ENCODE results near the gene BICC1. TPM values are rescaled to one million over a fixed set of nuclear protein-coding genes. Genes with fewer than 3 reads are reported as not detected.

The BICC1 gene
- total RNA-seq, 1 donor from 2014 or later, result 41.0 TPM

DNA sequence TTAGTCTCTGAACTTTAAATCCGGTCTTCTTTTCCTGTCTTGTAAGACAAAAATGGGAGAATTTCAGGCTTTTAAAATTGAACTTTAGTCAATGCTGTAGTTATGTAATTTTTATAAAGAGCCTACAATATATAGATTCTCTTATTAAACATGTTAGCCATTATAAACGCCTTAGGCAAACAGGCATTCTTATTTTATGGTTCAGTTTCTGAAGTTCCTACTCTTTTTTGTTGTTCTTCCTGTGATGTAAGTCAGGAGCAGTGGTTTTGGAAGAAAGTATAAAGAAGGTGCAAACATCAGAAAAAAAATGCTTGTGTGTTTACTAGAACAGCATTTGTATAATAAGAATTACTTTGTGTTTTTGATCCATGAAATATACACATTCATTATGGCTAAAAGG, 41.6 kb downstream of the BICC1 start:
- TF ChIP-seq, protein P1, sequence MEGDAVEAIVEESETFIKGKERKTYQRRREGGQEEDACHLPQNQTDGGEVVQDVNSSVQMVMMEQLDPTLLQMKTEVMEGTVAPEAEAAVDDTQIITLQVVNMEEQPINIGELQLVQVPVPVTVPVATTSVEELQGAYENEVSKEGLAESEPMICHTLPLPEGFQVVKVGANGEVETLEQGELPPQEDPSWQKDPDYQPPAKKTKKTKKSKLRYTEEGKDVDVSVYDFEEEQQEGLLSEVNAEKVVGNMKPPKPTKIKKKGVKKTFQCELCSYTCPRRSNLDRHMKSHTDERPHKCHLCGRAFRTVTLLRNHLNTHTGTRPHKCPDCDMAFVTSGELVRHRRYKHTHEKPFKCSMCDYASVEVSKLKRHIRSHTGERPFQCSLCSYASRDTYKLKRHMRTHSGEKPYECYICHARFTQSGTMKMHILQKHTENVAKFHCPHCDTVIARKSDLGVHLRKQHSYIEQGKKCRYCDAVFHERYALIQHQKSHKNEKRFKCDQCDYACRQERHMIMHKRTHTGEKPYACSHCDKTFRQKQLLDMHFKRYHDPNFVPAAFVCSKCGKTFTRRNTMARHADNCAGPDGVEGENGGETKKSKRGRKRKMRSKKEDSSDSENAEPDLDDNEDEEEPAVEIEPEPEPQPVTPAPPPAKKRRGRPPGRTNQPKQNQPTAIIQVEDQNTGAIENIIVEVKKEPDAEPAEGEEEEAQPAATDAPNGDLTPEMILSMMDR (IDR thresholded peaks at IDR 0.05), result no peak
- Mint-ChIP-seq H3K27ac (ENCODE audit: unreplicated experiment) (peak overlapping the region; percentile 51), H3K9me3 (ENCODE audit: unreplicated experiment) (peaks cover 15% of the 10 kb centered on the region), H3K36me3 (ENCODE audit: unreplicated experiment) (peaks cover 10% of the 10 kb centered on the region), H3K4me1 (ENCODE audit: unreplicated experiment) (peaks cover 37% of the 10 kb centered on the region), H3K4me3 (ENCODE audit: unreplicated experiment) (no peak overlapping the region), H3K27me3 (ENCODE audit: unreplicated experiment) (no peaks in the 10 kb centered on the region)
- DNase-seq (ENCODE audit: extremely low spot score, unreplicated experiment), result no peak

GRCh38 chr10:58555170-58555929, 42.7 kb downstream of the BICC1 start:
- Mint-ChIP-seq H3K36me3 (ENCODE audit: unreplicated experiment) (peaks cover 13% of the 10 kb centered on the region), H3K27ac (ENCODE audit: unreplicated experiment) (no peak overlapping the region), H3K9me3 (ENCODE audit: unreplicated experiment) (peaks cover 25% of the 10 kb centered on the region), H3K27me3 (ENCODE audit: unreplicated experiment) (no peaks in the 10 kb centered on the region), H3K4me3 (ENCODE audit: unreplicated experiment) (no peak overlapping the region), H3K4me1 (ENCODE audit: unreplicated experiment) (peaks cover 37% of the 10 kb centered on the region)
- TF ChIP-seq, protein P1 (IDR thresholded peaks at IDR 0.05), result no peak
- DNase-seq (ENCODE audit: extremely low spot score, unreplicated experiment), result no peak

GRCh38 chr10:58555930-58556311, 43.2 kb downstream of the BICC1 start:
- TF ChIP-seq, protein P1 (IDR thresholded peaks at IDR 0.05), result no peak

DNA sequence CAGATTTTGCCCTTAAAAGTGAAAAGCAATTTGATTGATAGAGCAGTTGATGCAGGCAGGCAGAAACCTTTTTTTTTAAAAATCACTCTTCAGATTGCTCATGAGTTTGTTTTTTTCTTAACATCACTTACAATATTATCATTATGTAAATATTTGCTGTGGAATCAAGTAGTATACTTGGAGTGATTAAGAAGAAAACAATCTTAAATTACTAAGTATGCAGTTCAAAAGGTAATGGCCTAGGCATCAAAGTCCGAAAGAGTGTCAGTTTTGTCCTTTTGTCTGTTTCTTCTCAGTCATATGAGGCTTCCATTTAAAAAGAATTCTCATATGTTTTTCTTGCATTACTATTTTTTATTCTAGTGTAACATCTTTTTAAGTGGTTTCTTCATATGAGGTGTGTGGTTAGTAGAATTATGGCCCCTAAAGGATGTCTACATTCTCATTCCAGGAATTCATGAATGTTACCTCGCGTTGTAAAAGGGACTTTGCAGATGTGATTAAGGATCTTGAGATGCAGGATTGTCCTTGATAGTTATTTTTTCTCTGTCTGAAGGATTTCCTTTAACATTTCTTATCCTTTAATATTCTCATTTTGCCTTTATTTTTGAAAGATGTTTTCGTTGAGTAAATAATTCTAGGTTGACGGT, 44.0 kb downstream of the BICC1 start:
- no peak for DNase-seq (ENCODE audit: extremely low spot score, unreplicated experiment)
- TF ChIP-seq, protein P1 (IDR thresholded peaks at IDR 0.05), result no peak
- Mint-ChIP-seq H3K27ac (ENCODE audit: unreplicated experiment) (peak overlapping the region; percentile 34), H3K36me3 (ENCODE audit: unreplicated experiment) (peaks cover 18% of the 10 kb centered on the region), H3K4me1 (ENCODE audit: unreplicated experiment) (peaks cover 35% of the 10 kb centered on the region), H3K27me3 (ENCODE audit: unreplicated experiment) (no peaks in the 10 kb centered on the region), H3K4me3 (ENCODE audit: unreplicated experiment) (no peak overlapping the region), H3K9me3 (ENCODE audit: unreplicated experiment) (peaks cover 31% of the 10 kb centered on the region)

More at GRCh38 chr10:58555930-58556311, 43.2 kb downstream of the BICC1 start:
- DNase-seq (ENCODE audit: extremely low spot score, unreplicated experiment), result no peak
- Mint-ChIP-seq H3K36me3 (ENCODE audit: unreplicated experiment) (peaks cover 16% of the 10 kb centered on the region), H3K27ac (ENCODE audit: unreplicated experiment) (no peak overlapping the region), H3K4me1 (ENCODE audit: unreplicated experiment) (peaks cover 36% of the 10 kb centered on the region), H3K9me3 (ENCODE audit: unreplicated experiment) (peaks cover 27% of the 10 kb centered on the region), H3K27me3 (ENCODE audit: unreplicated experiment) (no peaks in the 10 kb centered on the region), H3K4me3 (ENCODE audit: unreplicated experiment) (no peak overlapping the region)

- no peak for DNase-seq (ENCODE audit: extremely low spot score, unreplicated experiment)
- Mint-ChIP-seq H3K4me3 (ENCODE audit: unreplicated experiment) (no peak overlapping the region), H3K27me3 (ENCODE audit: unreplicated experiment) (no peaks in the 10 kb centered on the region), H3K27ac (ENCODE audit: unreplicated experiment) (no peak overlapping the region), H3K4me1 (ENCODE audit: unreplicated experiment) (peaks cover 39% of the 10 kb centered on the region), H3K36me3 (ENCODE audit: unreplicated experiment) (peaks cover 28% of the 10 kb centered on the region), H3K9me3 (ENCODE audit: unreplicated experiment) (peaks cover 42% of the 10 kb centered on the region)
- TF ChIP-seq, protein P1 (IDR thresholded peaks at IDR 0.05), result no peak
These were observed 45.0 kb downstream of the BICC1 start for GRCh38 chr10:58557714-58558113.

Data from osteocyte (in vitro differentiated cells).